ENCODE measurements around the gene ZNF550.
A peak's percentile ranks its signal among the peaks of the same experiment; 100 is the strongest.
"Not testable (repeated sequence)": the region's sequence is repeated elsewhere in the genome, so short reads cannot be mapped to it uniquely, and the experiment has no call there.

The ZNF550 gene

GRCh38 chr19:57518021-57518420 is 41.6 kb downstream of the ZNF550 start:
- H3K4me2 ChIP-seq (ENCODE audit: low read length); H3K9ac ChIP-seq (ENCODE audit: low read depth, low read length); H3K4me3 ChIP-seq (ENCODE audit: low read length); H3K4me1 ChIP-seq (ENCODE audit: control insufficient read depth, insufficient read depth, low read length); H3K9me3 ChIP-seq (replicated peaks; ENCODE audit: low read length); H3K27me3 ChIP-seq (ENCODE audit: control insufficient read depth, insufficient read depth, low read length): not testable (repeated sequence)
- H3K36me3 ChIP-seq (ENCODE audit: insufficient read depth, low read length) = peaks cover 20% of the 10 kb centered on the region

- H3K4me1 ChIP-seq (ENCODE audit: control insufficient read depth, insufficient read depth, low read length) = no peaks in the 10 kb centered on the region
- H3K27me3 ChIP-seq (ENCODE audit: control insufficient read depth, insufficient read depth, low read length) = no peaks in the 10 kb centered on the region
- peaks cover 22% of the 10 kb centered on the region for H3K36me3 ChIP-seq (ENCODE audit: insufficient read depth, low read length)
- H3K4me2 ChIP-seq (ENCODE audit: low read length) = no peak overlapping the region
- peaks cover 14% of the 10 kb centered on the region for H3K9me3 ChIP-seq (replicated peaks; ENCODE audit: low read length)
- H3K4me3 ChIP-seq (ENCODE audit: low read length) = no peak overlapping the region
- no peak overlapping the region for H3K9ac ChIP-seq (ENCODE audit: low read depth, low read length)
Measured at GRCh38 chr19:57515255-57515654, 44.4 kb downstream of the ZNF550 start.

GRCh38 chr19:57512845-57513244 is 46.8 kb downstream of the ZNF550 start:
- H3K4me3 ChIP-seq (ENCODE audit: low read length) = no peak overlapping the region
- H3K9me3 ChIP-seq (replicated peaks; ENCODE audit: low read length) = peaks cover 14% of the 10 kb centered on the region
- H3K36me3 ChIP-seq (ENCODE audit: insufficient read depth, low read length) = peaks cover 26% of the 10 kb centered on the region
- H3K4me1 ChIP-seq (ENCODE audit: control insufficient read depth, insufficient read depth, low read length) = no peaks in the 10 kb centered on the region
- no peak overlapping the region for H3K4me2 ChIP-seq (ENCODE audit: low read length)
- no peak overlapping the region for H3K9ac ChIP-seq (ENCODE audit: low read depth, low read length)
- no peaks in the 10 kb centered on the region for H3K27me3 ChIP-seq (ENCODE audit: control insufficient read depth, insufficient read depth, low read length)

GRCh38 chr19:57511484-57511883 is 48.2 kb downstream of the ZNF550 start:
- H3K36me3 ChIP-seq (ENCODE audit: insufficient read depth, low read length) = peaks cover 34% of the 10 kb centered on the region
- H3K4me2 ChIP-seq (ENCODE audit: low read length) = no peak overlapping the region
- no peak overlapping the region for H3K9ac ChIP-seq (ENCODE audit: low read depth, low read length)
- H3K4me1 ChIP-seq (ENCODE audit: control insufficient read depth, insufficient read depth, low read length) = no peaks in the 10 kb centered on the region
- no peaks in the 10 kb centered on the region for H3K27me3 ChIP-seq (ENCODE audit: control insufficient read depth, insufficient read depth, low read length)
- H3K4me3 ChIP-seq (ENCODE audit: low read length) = no peak overlapping the region
- H3K9me3 ChIP-seq (replicated peaks; ENCODE audit: low read length) = peaks cover 14% of the 10 kb centered on the region

GRCh38 chr19:57506163-57506562 is 53.5 kb downstream of the ZNF550 start:
- Histone ChIP-seq H3K9me3 (replicated peaks; ENCODE audit: low read length) (no peaks in the 10 kb centered on the region), H3K36me3 (ENCODE audit: insufficient read depth, low read length) (peaks cover 41% of the 10 kb centered on the region)

GRCh38 chr19:57500400-57500799 is 59.3 kb downstream of the ZNF550 start:
- H3K27me3 ChIP-seq (ENCODE audit: control insufficient read depth, insufficient read depth, low read length); H3K4me1 ChIP-seq (ENCODE audit: control insufficient read depth, insufficient read depth, low read length); H3K9me3 ChIP-seq (replicated peaks; ENCODE audit: low read length): not testable (repeated sequence)
- peaks cover 13% of the 10 kb centered on the region for H3K36me3 ChIP-seq (ENCODE audit: insufficient read depth, low read length)
- peak overlapping the region; percentile 96 for H3K9ac ChIP-seq (ENCODE audit: low read depth, low read length)
- peak overlapping the region; percentile 67 for H3K4me3 ChIP-seq (ENCODE audit: low read length)
- H3K4me2 ChIP-seq (ENCODE audit: low read length) = peak overlapping the region; percentile 88

More at GRCh38 chr19:57506163-57506562, 53.5 kb downstream of the ZNF550 start:
- H3K27me3 ChIP-seq (ENCODE audit: control insufficient read depth, insufficient read depth, low read length) = no peaks in the 10 kb centered on the region
- H3K4me1 ChIP-seq (ENCODE audit: control insufficient read depth, insufficient read depth, low read length) = peaks cover under 1% of the 10 kb centered on the region
- no peak overlapping the region for H3K9ac ChIP-seq (ENCODE audit: low read depth, low read length)
- H3K4me3 ChIP-seq (ENCODE audit: low read length) = no peak overlapping the region
- no peak overlapping the region for H3K4me2 ChIP-seq (ENCODE audit: low read length)

GRCh38 chr19:57499680-57500395 is 59.8 kb downstream of the ZNF550 start, which contains the start of gene ZNF773:
ZNF773 (plus strand) TSS chr19:57499938; CDS start chr19:57500081, 143 bp downstream.
- H3K4me2 ChIP-seq (ENCODE audit: low read length) = peak within 1 kb of the TSS; percentile 88
- H3K4me1 ChIP-seq (ENCODE audit: control insufficient read depth, insufficient read depth, low read length); H3K27me3 ChIP-seq (ENCODE audit: control insufficient read depth, insufficient read depth, low read length); H3K36me3 ChIP-seq (ENCODE audit: insufficient read depth, low read length); H3K9me3 ChIP-seq (replicated peaks; ENCODE audit: low read length): not testable (repeated sequence)
- peak within 1 kb of the TSS; percentile 92 for H3K4me3 ChIP-seq (ENCODE audit: low read length)
- H3K9ac ChIP-seq (ENCODE audit: low read depth, low read length) = peak within 1 kb of the TSS; percentile 96

GRCh38 chr19:57499332-57499679 is 60.4 kb downstream of the ZNF550 start:
- H3K9ac ChIP-seq (ENCODE audit: low read depth, low read length); H3K27me3 ChIP-seq (ENCODE audit: control insufficient read depth, insufficient read depth, low read length); H3K36me3 ChIP-seq (ENCODE audit: insufficient read depth, low read length); H3K9me3 ChIP-seq (replicated peaks; ENCODE audit: low read length); H3K4me1 ChIP-seq (ENCODE audit: control insufficient read depth, insufficient read depth, low read length): not testable (repeated sequence)
- peak overlapping the region; percentile 82 for H3K4me2 ChIP-seq (ENCODE audit: low read length)
- H3K4me3 ChIP-seq (ENCODE audit: low read length) = peak overlapping the region; percentile 92

- H3K4me1 ChIP-seq (ENCODE audit: control insufficient read depth, insufficient read depth, low read length); H3K9me3 ChIP-seq (replicated peaks; ENCODE audit: low read length); H3K27me3 ChIP-seq (ENCODE audit: control insufficient read depth, insufficient read depth, low read length): not testable (repeated sequence)
- Histone ChIP-seq H3K4me2 (ENCODE audit: low read length) (peak overlapping the region; percentile 78), H3K4me3 (ENCODE audit: low read length) (peak overlapping the region; percentile 63), H3K9ac (ENCODE audit: low read depth, low read length) (peak overlapping the region; percentile 62), H3K36me3 (ENCODE audit: insufficient read depth, low read length) (peaks cover 25% of the 10 kb centered on the region)
Measured at GRCh38 chr19:57488299-57488644, 71.4 kb downstream of the ZNF550 start.

- Histone ChIP-seq H3K4me3 (ENCODE audit: low read length) (peak within 1 kb of the TSS; percentile 97), H3K36me3 (ENCODE audit: insufficient read depth, low read length) (peaks cover 19% of the 10 kb centered on the region), H3K4me2 (ENCODE audit: low read length) (peak within 1 kb of the TSS; percentile 78), H3K9ac (ENCODE audit: low read depth, low read length) (peak within 1 kb of the TSS; percentile 94)
- H3K27me3 ChIP-seq (ENCODE audit: control insufficient read depth, insufficient read depth, low read length); H3K4me1 ChIP-seq (ENCODE audit: control insufficient read depth, insufficient read depth, low read length); H3K9me3 ChIP-seq (replicated peaks; ENCODE audit: low read length): not testable (repeated sequence)
Measured at GRCh38 chr19:57487477-57488298, 72.0 kb downstream of the ZNF550 start, which contains the start of gene ZNF419. ZNF419 (plus strand) TSS chr19:57487750; CDS start chr19:57487951, 201 bp downstream.
